H9 (cell line): ENCODE results near the gene SULF2. TPM values are rescaled to one million over a fixed set of nuclear protein-coding genes. Genes with fewer than 3 reads are reported as not detected.

Experiments
- DNase-seq: peaks from one replicate; pipeline ENCODE4 v3.0.0-alpha.2; 2017
- H2AFZ ChIP-seq: one replicate; pipeline ENCODE4 v1.6.1; 2013; ENCODE audit warnings: mild to moderate bottlenecking, low read length, control low read depth, moderate library complexity
- H2AK5ac ChIP-seq: 2 replicates; pipeline ENCODE4 v1.6.1; 2013; ENCODE audit warnings: low read length, control low read depth, mixed read lengths; ENCODE audit not compliant: insufficient read length
- H2BK120ac ChIP-seq: one replicate; pipeline ENCODE4 v1.6.1; 2013; ENCODE audit warnings: low read depth, mild to moderate bottlenecking, low read length, control low read depth, inconsistent platforms; ENCODE audit not compliant: poor library complexity, severe bottlenecking
- H2BK12ac ChIP-seq: 2 replicates; pipeline ENCODE4 v1.6.1; 2013; ENCODE audit warnings: low read length, control low read depth, mixed read lengths, low read depth; ENCODE audit not compliant: insufficient read length
- H2BK15ac ChIP-seq: 2 replicates; pipeline ENCODE4 v1.6.1; 2013; ENCODE audit warnings: low read depth, low read length, control low read depth
- H2BK20ac ChIP-seq: one replicate; pipeline ENCODE4 v1.6.1; 2013; ENCODE audit warnings: low read depth, mild to moderate bottlenecking, low read length, control low read depth, inconsistent platforms; ENCODE audit not compliant: poor library complexity, severe bottlenecking
- H2BK5ac ChIP-seq: 2 replicates; pipeline ENCODE4 v1.6.1; 2013; ENCODE audit warnings: low read length, control low read depth, mixed read lengths; ENCODE audit not compliant: insufficient read length
- H3K14ac ChIP-seq: 2 replicates; pipeline ENCODE4 v1.6.1; 2013; ENCODE audit warnings: low read length, control low read depth; ENCODE audit not compliant: insufficient read depth
- H3K18ac ChIP-seq: 2 replicates; pipeline ENCODE4 v1.6.1; 2013; ENCODE audit warnings: low read depth, mild to moderate bottlenecking, mixed read lengths, low read length, control low read depth; ENCODE audit not compliant: insufficient read length
- H3K23ac ChIP-seq: 2 replicates; pipeline ENCODE4 v1.6.1; 2013; ENCODE audit warnings: low read length, control low read depth, mixed read lengths, low read depth; ENCODE audit not compliant: insufficient read length
- H3K23me2 ChIP-seq: 2 replicates; pipeline ENCODE4 v1.6.1; 2013; ENCODE audit warnings: low read depth, mild to moderate bottlenecking, mixed read lengths, low read length, control low read depth; ENCODE audit not compliant: insufficient read length, poor library complexity, severe bottlenecking
- H3K27ac ChIP-seq: 2 replicates; pipeline ENCODE4 v1.5.1; 2013; ENCODE audit warnings: low read length, control low read depth, mixed read lengths, low read depth; ENCODE audit not compliant: insufficient read length
- H3K27me3 ChIP-seq: 2 replicates; pipeline ENCODE4 v1.6.1; 2013; ENCODE audit warnings: low read length, control low read depth, inconsistent platforms; ENCODE audit not compliant: insufficient read depth
- H3K4ac ChIP-seq: 2 replicates; pipeline ENCODE4 v1.6.1; 2013; ENCODE audit warnings: low read depth, mild to moderate bottlenecking, control low read depth, inconsistent platforms, low read length, moderate library complexity
- H3K4me1 ChIP-seq: 2 replicates; pipeline ENCODE4 v1.6.1; 2013; ENCODE audit warnings: low read length, control low read depth, inconsistent platforms; ENCODE audit not compliant: insufficient read depth
- H3K4me2 ChIP-seq: 2 replicates; pipeline ENCODE4 v1.6.1; 2013; ENCODE audit warnings: low read length, control low read depth, mixed read lengths; ENCODE audit not compliant: insufficient read length, insufficient read depth
- H3K56ac ChIP-seq: 2 replicates; pipeline ENCODE4 v1.6.1; 2013; ENCODE audit warnings: low read depth, mild to moderate bottlenecking, mixed read lengths, low read length, control low read depth; ENCODE audit not compliant: insufficient read length
- H3K79me1 ChIP-seq: 2 replicates; pipeline ENCODE4 v1.6.1; 2013; ENCODE audit warnings: low read depth, mild to moderate bottlenecking, moderate library complexity, low read length, control low read depth, inconsistent platforms; ENCODE audit not compliant: insufficient read depth, poor library complexity, severe bottlenecking
- H3K79me2 ChIP-seq: 2 replicates; pipeline ENCODE4 v1.6.1; 2013; ENCODE audit warnings: low read length, control low read depth, inconsistent platforms; ENCODE audit not compliant: insufficient read depth
- H3K9ac ChIP-seq: 2 replicates; pipeline ENCODE4 v1.6.1; 2013; ENCODE audit warnings: low read length, control low read depth, mixed read lengths; ENCODE audit not compliant: insufficient read length; ENCODE audit errors: extremely low read depth
- H3K9me3 ChIP-seq: one replicate; pipeline ENCODE4 v1.6.1; 2013; ENCODE audit warnings: low read depth, low read length, inconsistent platforms; ENCODE audit not compliant: control insufficient read depth
- H3T11ph ChIP-seq: one replicate; pipeline ENCODE4 v1.6.1; 2013; ENCODE audit warnings: mild to moderate bottlenecking, low read length, control low read depth, inconsistent platforms
- H4K20me1 ChIP-seq: one replicate; pipeline ENCODE4 v1.6.1; 2013; ENCODE audit not compliant: control insufficient read depth, insufficient read length, insufficient read depth
- H4K5ac ChIP-seq: 2 replicates; pipeline ENCODE4 v1.6.1; 2013; ENCODE audit warnings: low read depth, mild to moderate bottlenecking, mixed read lengths, low read length, control low read depth; ENCODE audit not compliant: insufficient read length
- H4K8ac ChIP-seq: replicated peaks from 2 replicates; pipeline ENCODE4 v1.6.1; 2013; ENCODE audit warnings: low read length, control low read depth, mixed read lengths, low read depth; ENCODE audit not compliant: insufficient read length
- H4K91ac ChIP-seq: 2 replicates; pipeline ENCODE4 v1.6.1; 2013; ENCODE audit warnings: low read depth, mild to moderate bottlenecking, moderate library complexity, mixed read lengths, low read length, control low read depth; ENCODE audit not compliant: insufficient read length
- H3K27ac Mint-ChIP-seq, 3 experiments: 2 replicates in 2 of 3; 3 replicates in 1 of 3; pipeline ENCODE4 v1.8.0; 2020 to 2021; ENCODE audit warnings: mixed read lengths in 3 of 3, mild to moderate bottlenecking in 1 of 3, moderate library complexity in 1 of 3
- H3K27me3 Mint-ChIP-seq: 2 replicates; pipeline ENCODE4 v1.8.0; 2021; ENCODE audit warnings: low read depth, mild to moderate bottlenecking, moderate library complexity, mixed read lengths
- H3K36me3 Mint-ChIP-seq, 3 experiments: 2 replicates in 2 of 3; 3 replicates in 1 of 3; pipeline ENCODE4 v1.8.0; 2020 to 2021; ENCODE audit warnings: low read depth in 3 of 3, mixed read lengths in 3 of 3; ENCODE audit not compliant: insufficient read depth in 1 of 3
- H3K4me1 Mint-ChIP-seq, 2 experiments: 2 replicates each; pipeline ENCODE4 v1.8.0; 2020; ENCODE audit warnings: mixed read lengths in 2 of 2
- H3K4me3 Mint-ChIP-seq, 2 experiments: 2 replicates in 1 of 2; 3 replicates in 1 of 2; pipeline ENCODE4 v1.8.0; 2020 to 2021; ENCODE audit warnings: mild to moderate bottlenecking in 2 of 2, mixed read lengths in 2 of 2, moderate library complexity in 1 of 2
- H3K9me3 Mint-ChIP-seq, 2 experiments: 2 replicates in 1 of 2; 3 replicates in 1 of 2; pipeline ENCODE4 v1.8.0; 2020; ENCODE audit warnings: mild to moderate bottlenecking in 2 of 2, mixed read lengths in 2 of 2, moderate library complexity in 1 of 2
- WGBS: extraction: QIAGEN DNeasy Blood & Tissue Kit; methylation state at CpG from one replicate; pipeline ENCODE4 v1.1.7; 2013; ENCODE audit warnings: missing lambda C conversion rate, low lambda C conversion rate, mixed read lengths; ENCODE audit not compliant: insufficient read length; ENCODE audit errors: extremely low coverage; 5-methylcytosine and 5-hydroxymethylcytosine counted together
- total RNA-seq: library from RNA; stranded (reverse); gene quantifications from 2 replicates; pipeline ENCODE4 v1.2.1, GENCODE V29; 2021
- TF ChIP-seq, protein P1 (sequence below): fragments of 200-600 bp; sonication (generic); conservative IDR thresholded peaks from 3 replicates; pipeline ENCODE4 v1.8.0; 2021; ENCODE audit warnings: antibody characterized with exemption, mild to moderate bottlenecking

Gene SULF2
- total RNA-seq, 1 experiment from 2014 or later, result 31.2 TPM

DNA sequence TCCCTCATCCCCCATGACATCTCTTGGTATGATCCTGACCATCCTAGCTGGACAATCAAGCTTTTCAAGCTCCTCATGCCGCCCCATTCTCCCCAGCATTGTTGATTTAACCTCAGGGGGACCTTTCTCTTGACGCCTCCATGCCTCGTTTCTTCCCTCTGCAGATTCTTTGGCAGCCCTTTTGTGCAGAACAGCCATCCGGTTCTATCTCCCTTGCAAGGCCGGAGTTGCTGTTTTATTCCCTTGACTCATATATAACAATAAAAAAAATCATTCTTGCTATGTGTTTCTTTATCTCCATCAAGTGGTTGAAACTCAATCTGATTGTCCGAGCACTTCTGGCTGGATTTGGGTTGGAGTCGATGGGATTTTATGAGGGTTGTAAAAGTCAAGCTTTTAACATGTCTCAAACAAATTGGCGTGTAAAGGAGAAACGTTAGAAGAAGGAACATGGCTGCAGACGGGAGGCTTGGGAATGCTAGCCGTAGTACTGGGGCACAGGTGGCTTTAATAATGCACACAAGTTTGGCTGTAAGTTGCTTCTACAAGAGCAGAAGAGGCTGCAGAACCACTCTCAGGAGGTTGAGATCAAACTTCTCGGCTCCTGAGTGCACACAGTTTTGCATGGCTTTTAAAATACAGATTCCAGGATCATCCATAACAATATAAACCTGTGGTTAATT, 3.9 kb upstream of the SULF2 start:
- peaks cover 10% of the 10 kb centered on the region for H3K23me2 ChIP-seq
- H3K27ac ChIP-seq, result no peak overlapping the region
- no peak overlapping the region for H3K4ac ChIP-seq
- no peak overlapping the region for H3K18ac ChIP-seq
- H2BK15ac ChIP-seq, result no peak overlapping the region
- H3K27ac Mint-ChIP-seq, result peak overlapping the region in 1 of 3 experiments; percentile 4; a peak in 1 of 7 replicates
- TF ChIP-seq, protein P1, sequence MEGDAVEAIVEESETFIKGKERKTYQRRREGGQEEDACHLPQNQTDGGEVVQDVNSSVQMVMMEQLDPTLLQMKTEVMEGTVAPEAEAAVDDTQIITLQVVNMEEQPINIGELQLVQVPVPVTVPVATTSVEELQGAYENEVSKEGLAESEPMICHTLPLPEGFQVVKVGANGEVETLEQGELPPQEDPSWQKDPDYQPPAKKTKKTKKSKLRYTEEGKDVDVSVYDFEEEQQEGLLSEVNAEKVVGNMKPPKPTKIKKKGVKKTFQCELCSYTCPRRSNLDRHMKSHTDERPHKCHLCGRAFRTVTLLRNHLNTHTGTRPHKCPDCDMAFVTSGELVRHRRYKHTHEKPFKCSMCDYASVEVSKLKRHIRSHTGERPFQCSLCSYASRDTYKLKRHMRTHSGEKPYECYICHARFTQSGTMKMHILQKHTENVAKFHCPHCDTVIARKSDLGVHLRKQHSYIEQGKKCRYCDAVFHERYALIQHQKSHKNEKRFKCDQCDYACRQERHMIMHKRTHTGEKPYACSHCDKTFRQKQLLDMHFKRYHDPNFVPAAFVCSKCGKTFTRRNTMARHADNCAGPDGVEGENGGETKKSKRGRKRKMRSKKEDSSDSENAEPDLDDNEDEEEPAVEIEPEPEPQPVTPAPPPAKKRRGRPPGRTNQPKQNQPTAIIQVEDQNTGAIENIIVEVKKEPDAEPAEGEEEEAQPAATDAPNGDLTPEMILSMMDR, result no peak
- no peak overlapping the region for H2BK5ac ChIP-seq
- no peak for DNase-seq
- H3K23ac ChIP-seq, result no peak overlapping the region
- H3K9me3 Mint-ChIP-seq, result peaks cover 0 to 2% of the 10 kb centered on the region in 2 experiments; a peak in 1 of 5 replicates
- WGBS, result no CpG with 5 or more reads among the region's 12 CpGs
- H4K20me1 ChIP-seq, result no peaks in the 10 kb centered on the region
- H3K9ac ChIP-seq, result no peak overlapping the region
- no peak overlapping the region for H2AFZ ChIP-seq
- no peaks in the 10 kb centered on the region for H3K9me3 ChIP-seq
- H4K91ac ChIP-seq, result no peak overlapping the region
- no peak overlapping the region for H2BK20ac ChIP-seq
- no peak overlapping the region for H3K14ac ChIP-seq
- no peaks in the 10 kb centered on the region; a peak in 1 of 7 replicates for H3K36me3 Mint-ChIP-seq
- no peaks in the 10 kb centered on the region for H3K79me2 ChIP-seq
- peaks cover 31 to 41% of the 10 kb centered on the region in 2 experiments for H3K4me1 Mint-ChIP-seq
- H3K56ac ChIP-seq, result no peak overlapping the region
- H3K79me1 ChIP-seq, result no peaks in the 10 kb centered on the region
- H4K8ac ChIP-seq, result no peak overlapping the region
- H3K4me1 ChIP-seq, result peaks cover 1% of the 10 kb centered on the region
- H3T11ph ChIP-seq, result no peak overlapping the region
- H2BK120ac ChIP-seq, result no peak overlapping the region
- no peak overlapping the region for H3K4me3 Mint-ChIP-seq
- peaks cover 4% of the 10 kb centered on the region; the same call in 1 of the 2 replicates for H3K27me3 ChIP-seq
- no peak overlapping the region for H3K4me2 ChIP-seq
- H4K5ac ChIP-seq, result no peak overlapping the region
- no peak overlapping the region for H2AK5ac ChIP-seq
- H2BK12ac ChIP-seq, result no peak overlapping the region
- H3K27me3 Mint-ChIP-seq, result peaks cover 32% of the 10 kb centered on the region
